Mesenchymal stem cell (in vitro differentiated cells and primary cell): Measurements from ENCODE around the gene PRKRA.
"Not testable (repeated sequence)": the region's sequence is repeated elsewhere in the genome, so short reads cannot be mapped to it uniquely, and the experiment has no call there.

Experiments used
- DNase-seq: peaks from one replicate; pipeline ENCODE4 v3.0.0-alpha.2; 2013
- H2AFZ ChIP-seq: one replicate; pipeline ENCODE4 v1.6.1; 2013; ENCODE audit warnings: low read depth, mild to moderate bottlenecking, control low read depth, inconsistent platforms, low read length, moderate library complexity
- H2AK5ac ChIP-seq: 2 replicates; pipeline ENCODE4 v1.6.1; 2013; ENCODE audit warnings: low read length, moderate library complexity, mild to moderate bottlenecking, inconsistent platforms; ENCODE audit not compliant: severe bottlenecking
- H2BK120ac ChIP-seq: one replicate; pipeline ENCODE4 v1.6.1; 2013; ENCODE audit warnings: low read depth, mild to moderate bottlenecking, inconsistent platforms, low read length, moderate library complexity
- H2BK12ac ChIP-seq, 2 experiments: one replicate each; pipeline ENCODE4 v1.6.1; 2013; ENCODE audit warnings: inconsistent platforms in 2 of 2, low read length in 2 of 2, mild to moderate bottlenecking in 2 of 2, moderate library complexity in 2 of 2, control low read depth in 1 of 2
- H2BK15ac ChIP-seq: one replicate; pipeline ENCODE4 v1.6.1; 2013; ENCODE audit warnings: mild to moderate bottlenecking, low read depth, inconsistent platforms; ENCODE audit not compliant: poor library complexity, severe bottlenecking
- H2BK5ac ChIP-seq: 2 replicates; pipeline ENCODE4 v1.6.1; 2013; ENCODE audit warnings: low read depth, mild to moderate bottlenecking, low read length, control low read depth, inconsistent platforms; ENCODE audit not compliant: poor library complexity, severe bottlenecking
- H3K14ac ChIP-seq, 2 experiments: one replicate each; pipeline ENCODE4 v1.6.1; 2013; ENCODE audit warnings: inconsistent platforms in 2 of 2, low read length in 2 of 2, control low read depth in 1 of 2, mild to moderate bottlenecking in 1 of 2, moderate library complexity in 1 of 2
- H3K18ac ChIP-seq, 2 experiments: one replicate each; pipeline ENCODE4 v1.6.1; 2013; ENCODE audit warnings: inconsistent platforms in 2 of 2, low read length in 2 of 2, control low read depth in 1 of 2, low read depth in 1 of 2, mild to moderate bottlenecking in 1 of 2
- H3K23ac ChIP-seq, 2 experiments: one replicate each; pipeline ENCODE4 v1.6.1; 2013; ENCODE audit warnings: inconsistent platforms in 2 of 2, low read length in 2 of 2, mild to moderate bottlenecking in 2 of 2, moderate library complexity in 2 of 2, control low read depth in 1 of 2
- H3K27ac ChIP-seq: 2 replicates; pipeline ENCODE4 v1.5.1; 2013; ENCODE audit warnings: mild to moderate bottlenecking, moderate library complexity, low read length, control low read depth, inconsistent platforms; ENCODE audit not compliant: poor library complexity, severe bottlenecking
- H3K27me3 ChIP-seq, 2 experiments: 2 replicates each; pipeline versions ENCODE4 v1.6.1 to v1.7.0; 2013; ENCODE audit warnings: low read length in 2 of 2, mild to moderate bottlenecking in 2 of 2, moderate library complexity in 2 of 2, control low read depth in 1 of 2, inconsistent platforms in 1 of 2; ENCODE audit not compliant: control insufficient read depth in 1 of 2, insufficient read depth in 1 of 2
- H3K36me3 ChIP-seq, 2 experiments: 2 replicates each; pipeline versions ENCODE4 v1.6.1 to v1.7.0; 2013; ENCODE audit warnings: low read length in 2 of 2, control low read depth in 1 of 2, inconsistent platforms in 1 of 2, low read depth in 1 of 2, mild to moderate bottlenecking in 1 of 2; ENCODE audit not compliant: insufficient read depth in 2 of 2, control insufficient read depth in 1 of 2
- H3K4ac ChIP-seq, 2 experiments: one replicate each; pipeline ENCODE4 v1.6.1; 2013; ENCODE audit warnings: inconsistent platforms in 2 of 2, low read length in 2 of 2, mild to moderate bottlenecking in 2 of 2, moderate library complexity in 2 of 2, control low read depth in 1 of 2, low read depth in 1 of 2
- H3K4me1 ChIP-seq: 2 replicates; pipeline ENCODE4 v1.6.1; 2013; ENCODE audit warnings: low read depth, low read length, control low read depth; ENCODE audit not compliant: control insufficient read depth, insufficient read depth
- H3K4me2 ChIP-seq: 2 replicates; pipeline ENCODE4 v1.6.1; 2013; ENCODE audit warnings: low read length, mild to moderate bottlenecking, inconsistent platforms; ENCODE audit not compliant: poor library complexity, severe bottlenecking
- H3K4me3 ChIP-seq, 2 experiments: 2 replicates each; pipeline versions ENCODE4 v1.5.1 to v1.7.0; 2013; ENCODE audit warnings: low read length in 2 of 2, mild to moderate bottlenecking in 2 of 2, control low read depth in 1 of 2, low read depth in 1 of 2; ENCODE audit not compliant: insufficient read depth in 1 of 2
- H3K79me1 ChIP-seq: replicated peaks from 2 replicates; pipeline ENCODE4 v1.6.1; 2013; ENCODE audit warnings: mild to moderate bottlenecking, control low read depth, low read length, inconsistent platforms; ENCODE audit not compliant: poor library complexity, severe bottlenecking
- H3K9ac ChIP-seq: 2 replicates; pipeline ENCODE4 v1.7.0; 2013; ENCODE audit warnings: mild to moderate bottlenecking, low read length, moderate library complexity
- H3K9me3 ChIP-seq: 2 replicates; pipeline ENCODE4 v1.7.0; 2013; ENCODE audit warnings: mild to moderate bottlenecking, low read length; ENCODE audit not compliant: control insufficient read depth
- H4K8ac ChIP-seq: one replicate; pipeline ENCODE4 v1.6.1; 2013; ENCODE audit warnings: inconsistent platforms, mild to moderate bottlenecking, low read length, moderate library complexity
- H4K91ac ChIP-seq: one replicate; pipeline ENCODE4 v1.6.1; 2013; ENCODE audit warnings: mild to moderate bottlenecking, low read length, inconsistent platforms
- WGBS: methylation state at CpG from one replicate; pipeline ENCODE4 v1.1.7; 2013; ENCODE audit warnings: mixed read lengths; 5-methylcytosine and 5-hydroxymethylcytosine counted together

The PRKRA gene

GRCh38 chr2:178427458-178427857 is 23.5 kb downstream of the PRKRA start:
- H3K27me3 ChIP-seq, result no peaks in the 10 kb centered on the region
- no peak for DNase-seq
- no peaks in the 10 kb centered on the region for H3K4me1 ChIP-seq
- peaks cover 25% of the 10 kb centered on the region for H3K79me1 ChIP-seq
- WGBS, result no CpG with 5 or more reads among the region's 2 CpGs
- no peak overlapping the region for H2BK15ac ChIP-seq
- peaks cover 14 to 52% of the 10 kb centered on the region in 2 experiments for H3K36me3 ChIP-seq
- H3K27ac ChIP-seq, result no peak overlapping the region
- H3K9me3 ChIP-seq, result no peaks in the 10 kb centered on the region
- H3K9ac ChIP-seq, result no peak overlapping the region
- H3K4me3 ChIP-seq, result no peak overlapping the region
- H3K4ac ChIP-seq, result no peak overlapping the region
- no peak overlapping the region for H2BK5ac ChIP-seq
- no peak overlapping the region for H4K8ac ChIP-seq
- H2BK120ac ChIP-seq, result no peak overlapping the region
- H3K4me2 ChIP-seq, result no peak overlapping the region
- no peak overlapping the region for H3K23ac ChIP-seq
- no peak overlapping the region for H2AK5ac ChIP-seq
- no peak overlapping the region for H2BK12ac ChIP-seq
- H2AFZ ChIP-seq, result no peak overlapping the region
- no peak overlapping the region for H3K14ac ChIP-seq
- no peak overlapping the region for H4K91ac ChIP-seq
- no peak overlapping the region for H3K18ac ChIP-seq

DNA sequence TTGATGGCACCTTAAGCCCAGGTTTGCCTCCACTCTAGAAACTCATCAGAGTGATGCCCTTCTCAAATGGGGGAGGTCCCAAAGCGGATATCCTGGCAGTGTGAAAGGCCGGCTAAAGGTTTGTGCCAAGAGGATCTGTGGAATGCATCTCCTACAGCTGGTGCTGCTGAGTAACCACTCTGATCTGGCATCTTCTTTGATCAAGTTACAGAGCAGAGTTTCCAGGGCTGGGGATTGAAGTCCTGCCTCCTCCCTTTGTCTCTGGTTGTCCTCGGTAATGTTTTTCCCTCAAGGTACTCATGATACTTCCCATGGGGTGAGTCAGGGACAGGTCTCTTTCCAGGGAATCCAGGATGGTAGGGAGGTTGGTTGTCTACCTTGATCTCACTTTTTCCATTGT is 24.6 kb downstream of the PRKRA start:
- Histone ChIP-seq H3K4me3 (no peak overlapping the region), H3K4me2 (no peak overlapping the region), H3K4ac (no peak overlapping the region), H3K27me3 (no peaks in the 10 kb centered on the region), H4K8ac (no peak overlapping the region), H3K36me3 (peaks cover 14 to 41% of the 10 kb centered on the region in 2 experiments), H2BK12ac (no peak overlapping the region), H3K14ac (no peak overlapping the region), H3K4me1 (no peaks in the 10 kb centered on the region), H3K79me1 (peaks cover 34% of the 10 kb centered on the region), H3K18ac (no peak overlapping the region), H3K9ac (no peak overlapping the region), H3K23ac (no peak overlapping the region), H2AFZ (no peak overlapping the region), H3K27ac (peak overlapping the region; percentile 21), H4K91ac (no peak overlapping the region), H2BK15ac (no peak overlapping the region), H2BK5ac (no peak overlapping the region), H2BK120ac (no peak overlapping the region), H3K9me3 (no peaks in the 10 kb centered on the region), H2AK5ac (no peak overlapping the region)
- no peak for DNase-seq
- 92% methylated on average over 2 of the region's 3 CpGs for WGBS

DNA sequence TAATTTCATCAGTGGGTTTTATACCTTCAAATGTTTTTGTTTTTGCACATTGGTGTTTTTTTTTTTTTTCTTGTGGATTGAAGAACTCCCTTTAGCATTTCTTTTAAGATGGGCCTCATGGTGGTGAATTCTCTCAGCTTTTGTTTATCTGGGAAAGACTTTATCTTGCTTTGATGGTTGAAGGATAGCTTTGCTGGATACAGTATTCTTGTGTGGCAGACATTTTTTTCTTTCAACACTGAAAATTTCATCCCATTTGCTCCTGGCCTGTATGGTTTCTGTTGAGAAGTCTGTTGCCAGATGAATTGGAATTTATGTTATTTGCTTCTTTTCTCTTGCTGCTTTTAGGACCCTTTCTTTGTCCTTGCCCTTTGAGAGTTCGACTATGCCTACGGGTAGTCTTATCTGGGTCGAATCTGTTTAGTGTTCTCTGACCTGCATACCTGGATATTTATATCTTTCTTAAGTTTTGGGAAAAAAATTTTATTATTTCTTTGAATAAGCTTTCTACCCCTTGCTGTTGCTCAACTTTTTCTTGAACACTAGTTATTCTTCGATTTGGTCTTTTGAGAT is 25.6 kb downstream of the PRKRA start:
- Histone ChIP-seq H3K4ac (no peak overlapping the region), H2AK5ac (no peak overlapping the region), H3K4me1 (no peaks in the 10 kb centered on the region), H3K36me3 (peaks cover 11 to 31% of the 10 kb centered on the region in 2 experiments), H3K4me2 (no peak overlapping the region), H3K27me3 (no peaks in the 10 kb centered on the region), H2BK5ac (no peak overlapping the region), H3K14ac (no peak overlapping the region), H3K27ac (no peak overlapping the region), H2AFZ (no peak overlapping the region), H2BK12ac (no peak overlapping the region), H2BK15ac (no peak overlapping the region), H4K91ac (no peak overlapping the region), H3K18ac (no peak overlapping the region), H4K8ac (no peak overlapping the region), H3K9ac (no peak overlapping the region), H3K79me1 (peaks cover 42% of the 10 kb centered on the region), H3K4me3 (no peak overlapping the region), H3K9me3 (no peaks in the 10 kb centered on the region), H3K23ac (no peak overlapping the region), H2BK120ac (no peak overlapping the region)
- no peak for DNase-seq
- no CpG with 5 or more reads among the region's 4 CpGs for WGBS

GRCh38 chr2:178423746-178424145 is 27.2 kb downstream of the PRKRA start:
- H3K4me3 ChIP-seq, H3K4me2 ChIP-seq, H3K14ac ChIP-seq, H3K27me3 ChIP-seq, H2AK5ac ChIP-seq, H3K27ac ChIP-seq, H2BK12ac ChIP-seq, H3K4me1 ChIP-seq, H4K91ac ChIP-seq, DNase-seq, H2BK5ac ChIP-seq, H2AFZ ChIP-seq, H4K8ac ChIP-seq, H3K4ac ChIP-seq, H2BK120ac ChIP-seq, H2BK15ac ChIP-seq, H3K18ac ChIP-seq, H3K9ac ChIP-seq, H3K9me3 ChIP-seq, H3K23ac ChIP-seq: not testable (repeated sequence)
- peaks cover 38% of the 10 kb centered on the region for H3K79me1 ChIP-seq
- 99% methylated on average over 4 of the region's 5 CpGs for WGBS
- H3K36me3 ChIP-seq, result peaks cover 5 to 15% of the 10 kb centered on the region in 2 experiments
